ENCODE data around the gene ZNF22. TPM values are rescaled to one million over a fixed set of nuclear protein-coding genes. Genes with fewer than 3 reads are reported as not detected.

Gene ZNF22
- total and polyA plus RNA-seq, 2 of the 8 experiments (the other 6 are each of a cell fraction or from before 2014, with no cell fraction given), result 18.2 to 45.2 TPM

DNA sequence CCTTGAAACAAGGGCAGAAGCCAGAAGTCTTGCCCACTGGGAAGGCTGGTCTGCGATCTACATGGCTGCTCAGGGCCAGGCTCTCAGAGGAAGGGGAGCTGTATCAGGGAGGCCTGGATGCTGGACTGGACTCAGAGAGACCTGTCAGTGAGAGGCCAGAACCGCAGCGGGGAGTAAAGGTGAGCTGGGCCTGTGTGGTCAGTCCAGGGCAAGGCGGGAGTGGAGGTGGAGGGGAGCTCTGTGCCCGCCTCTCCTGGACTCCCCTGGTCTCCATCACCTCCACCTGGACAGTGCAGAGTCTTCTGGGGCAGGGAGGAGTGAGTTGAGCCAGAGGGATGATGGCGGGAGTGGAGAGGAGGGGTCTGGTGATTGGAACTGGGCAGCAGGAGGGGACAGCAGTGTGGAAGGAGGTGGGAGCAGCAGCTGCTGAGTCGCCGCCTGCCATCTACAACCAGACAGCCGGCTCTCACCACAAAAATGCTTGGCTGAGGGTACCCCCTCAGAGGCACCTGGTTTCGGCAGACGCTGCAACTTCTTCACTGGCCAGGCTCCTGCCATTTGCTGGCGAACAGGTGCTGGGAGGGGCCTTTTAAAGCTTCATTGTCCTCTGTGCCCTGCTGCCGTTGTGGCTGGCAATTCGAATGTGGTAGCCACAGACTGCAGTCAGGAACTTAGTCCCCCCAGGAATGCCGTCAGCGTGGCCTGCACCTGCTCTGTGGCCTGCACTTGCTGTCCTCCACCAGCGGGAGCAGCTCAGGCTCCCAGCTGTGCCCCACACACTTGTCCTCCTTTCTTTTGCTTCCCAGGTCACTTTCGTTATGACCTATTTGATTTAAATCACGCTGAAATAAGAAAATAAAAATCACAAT, 37.6 kb upstream of the ZNF22 start:
- DNase-seq (ENCODE audit: low read depth in 1 of 2, low spot score in 2 of 2) (peak in 1 of 2 experiments; percentile 60), FAIRE-seq (no peak)
- peak overlapping the region; percentile 88; the same call in 1 of the 2 replicates for H2AK5ac ChIP-seq (ENCODE audit: low read depth, low read length)
- H3K4me2 ChIP-seq (ENCODE audit: insufficient read depth in 1 of 2, low read depth in 2 of 2, low read length in 2 of 2), result peak overlapping the region in 1 of 2 experiments; percentile 54; a peak in 2 of 4 replicates
- H2AFZ ChIP-seq (ENCODE audit: low read length), result no peak overlapping the region
- ChIA-PET CTCF (ENCODE audit: partially characterized antibody) (interaction anchor here (0.5 to 11.2 kb wide), 9 partner anchors 10 to 271 kb away, joined by 4 to 143 read pairs (median 18); partner anchors contain the start of gene DEPP1), POLR2A (ENCODE audit: partially characterized antibody) (interaction anchor here (1.0 to 3.5 kb wide), 9 partner anchors 10 to 84 kb away, joined by 4 to 17 read pairs (median 7); partner anchors contain the start of genes DEPP1 and ZNF22)
- peaks cover 0 to 7% (median 3%) of the 10 kb centered on the region in 4 experiments; a peak in 4 of 7 replicates for H3K27me3 ChIP-seq (replicated peaks in 1 of 4; ENCODE audit: control insufficient read depth in 3 of 4, extremely low read depth in 1 of 4, insufficient read depth in 3 of 4, low read length in 3 of 4)
- H3K36me3 ChIP-seq (ENCODE audit: control insufficient read depth in 2 of 4, insufficient read depth in 4 of 4, low read length in 3 of 4), result no peaks in the 10 kb centered on the region
- H2BK20ac ChIP-seq (ENCODE audit: low read length), result peak overlapping the region; percentile 98
- no peaks in the 10 kb centered on the region for H3K9me3 ChIP-seq (ENCODE audit: insufficient read depth in 2 of 2, low read depth in 1 of 2, low read length in 1 of 2)
- H2BK12ac ChIP-seq (ENCODE audit: low read depth, low read length), result peak overlapping the region; percentile 75; the same call in 1 of the 2 replicates
- H4K91ac ChIP-seq (replicated peaks; ENCODE audit: insufficient read length, low read length), result peak overlapping the region; percentile 7
- no peak overlapping the region for H4K5ac ChIP-seq (ENCODE audit: insufficient read length, low read depth, low read length)
- H3K4me3 ChIP-seq (ENCODE audit: extremely low read depth in 1 of 4, insufficient read depth in 2 of 4, low read depth in 3 of 4, low read length in 4 of 4), result no peak overlapping the region
- WGBS, 2 experiments (ENCODE audit: extremely low coverage in 1 of 2, insufficient coverage in 1 of 2, insufficient read length in 1 of 2, insufficient replicate concordance in 2 of 2, low coverage in 1 of 2, low lambda C conversion rate in 2 of 2, missing lambda C conversion rate in 1 of 2), result 68% methylated on average over 17 of the region's 19 CpGs; no CpG with 5 or more reads in 1 of the 2 experiments
- H3K56ac ChIP-seq (replicated peaks; ENCODE audit: insufficient read length, low read depth, low read length), result no peak overlapping the region
- H3K14ac ChIP-seq (ENCODE audit: insufficient read length), result no peak overlapping the region
- H3K4me1 ChIP-seq (replicated peaks in 1 of 4; ENCODE audit: control insufficient read depth in 3 of 4, insufficient read depth in 4 of 4, low read length in 3 of 4), result peaks cover 25 to 47% (median 34%) of the 10 kb centered on the region in 4 experiments
- peak overlapping the region; percentile 90 for H2BK5ac ChIP-seq (ENCODE audit: low read depth, low read length)
- H3K27ac ChIP-seq (ENCODE audit: low read depth, low read length), result no peak overlapping the region
- peak overlapping the region; percentile 88; the same call in 1 of the 2 replicates for H2BK15ac ChIP-seq (ENCODE audit: low read length)
- H4K20me1 ChIP-seq (replicated peaks in 1 of 2; ENCODE audit: control insufficient read depth in 1 of 2, insufficient read depth in 2 of 2, low read length in 2 of 2), result no peaks in the 10 kb centered on the region
- H3K79me2 ChIP-seq (ENCODE audit: control insufficient read depth in 1 of 2, insufficient read depth in 2 of 2, low read length in 2 of 2), result no peaks in the 10 kb centered on the region; a peak in 1 of 4 replicates
- H3K23ac ChIP-seq (ENCODE audit: insufficient read length), result no peak overlapping the region
- H3K4ac ChIP-seq (replicated peaks; ENCODE audit: insufficient read length, low read depth, low read length), result peak overlapping the region; percentile 9
- peak overlapping the region; percentile 34; the same call in 1 of the 2 replicates for H3K18ac ChIP-seq (ENCODE audit: extremely low read depth, low read length)
- H3K79me1 ChIP-seq (ENCODE audit: low read depth, low read length), result no peaks in the 10 kb centered on the region
- peaks cover 8% of the 10 kb centered on the region for H3K23me2 ChIP-seq (ENCODE audit: low read depth, low read length)
- H2BK120ac ChIP-seq (replicated peaks; ENCODE audit: low read depth, low read length), result no peak overlapping the region
- no peak overlapping the region; a peak in 2 of 7 replicates for H3K9ac ChIP-seq (replicated peaks in 1 of 4; ENCODE audit: extremely low read depth in 1 of 4, low read depth in 3 of 4, low read length in 3 of 4)
- H4K8ac ChIP-seq (ENCODE audit: extremely low read depth, insufficient read depth, low read length), result no peak overlapping the region
- TF ChIP-seq TCF12 (IDR thresholded peaks at IDR 0.05; ENCODE audit: low read depth, low read length), result peak; percentile 73; the same call in 1 of the 2 replicates
- TF ChIP-seq, protein P1, sequence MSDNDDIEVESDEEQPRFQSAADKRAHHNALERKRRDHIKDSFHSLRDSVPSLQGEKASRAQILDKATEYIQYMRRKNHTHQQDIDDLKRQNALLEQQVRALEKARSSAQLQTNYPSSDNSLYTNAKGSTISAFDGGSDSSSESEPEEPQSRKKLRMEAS (IDR thresholded peaks at IDR 0.05), result peak; percentile 63; the same call in 1 of the 2 replicates
- peak; percentile 68 for TF ChIP-seq TEAD4 (IDR thresholded peaks at IDR 0.05; ENCODE audit: low read depth, low read length)
- TF ChIP-seq, protein P2, sequence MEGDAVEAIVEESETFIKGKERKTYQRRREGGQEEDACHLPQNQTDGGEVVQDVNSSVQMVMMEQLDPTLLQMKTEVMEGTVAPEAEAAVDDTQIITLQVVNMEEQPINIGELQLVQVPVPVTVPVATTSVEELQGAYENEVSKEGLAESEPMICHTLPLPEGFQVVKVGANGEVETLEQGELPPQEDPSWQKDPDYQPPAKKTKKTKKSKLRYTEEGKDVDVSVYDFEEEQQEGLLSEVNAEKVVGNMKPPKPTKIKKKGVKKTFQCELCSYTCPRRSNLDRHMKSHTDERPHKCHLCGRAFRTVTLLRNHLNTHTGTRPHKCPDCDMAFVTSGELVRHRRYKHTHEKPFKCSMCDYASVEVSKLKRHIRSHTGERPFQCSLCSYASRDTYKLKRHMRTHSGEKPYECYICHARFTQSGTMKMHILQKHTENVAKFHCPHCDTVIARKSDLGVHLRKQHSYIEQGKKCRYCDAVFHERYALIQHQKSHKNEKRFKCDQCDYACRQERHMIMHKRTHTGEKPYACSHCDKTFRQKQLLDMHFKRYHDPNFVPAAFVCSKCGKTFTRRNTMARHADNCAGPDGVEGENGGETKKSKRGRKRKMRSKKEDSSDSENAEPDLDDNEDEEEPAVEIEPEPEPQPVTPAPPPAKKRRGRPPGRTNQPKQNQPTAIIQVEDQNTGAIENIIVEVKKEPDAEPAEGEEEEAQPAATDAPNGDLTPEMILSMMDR (IDR thresholded peaks at IDR 0.05; ENCODE audit: control extremely low read depth in 1 of 3, insufficient read depth in 1 of 3, low read depth in 1 of 3, low read length in 3 of 3), result peak; percentile 28 to 58 (median 54); a peak in 3 of 4 replicates
- TF ChIP-seq RAD21 (IDR thresholded peaks at IDR 0.05 in 1 of 2, conservative IDR thresholded peaks at IDR 0.05 in 1 of 2; ENCODE audit: low read depth in 2 of 2, low read length in 2 of 2), result peak in 1 of 2 experiments; percentile 25; a peak in 2 of 4 replicates
- TF ChIP-seq, protein P3, sequence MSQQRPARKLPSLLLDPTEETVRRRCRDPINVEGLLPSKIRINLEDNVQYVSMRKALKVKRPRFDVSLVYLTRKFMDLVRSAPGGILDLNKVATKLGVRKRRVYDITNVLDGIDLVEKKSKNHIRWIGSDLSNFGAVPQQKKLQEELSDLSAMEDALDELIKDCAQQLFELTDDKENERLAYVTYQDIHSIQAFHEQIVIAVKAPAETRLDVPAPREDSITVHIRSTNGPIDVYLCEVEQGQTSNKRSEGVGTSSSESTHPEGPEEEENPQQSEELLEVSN (IDR thresholded peaks at IDR 0.05), result peak; percentile 34; the same call in 1 of the 2 replicates
